ENCODE data around the gene SV2B. TPM values are rescaled to one million over a fixed set of nuclear protein-coding genes. Genes with fewer than 3 reads are reported as not detected.

Gene SV2B
- total RNA-seq, 3 donors from 2014 or later, result 0.41 to 4.2 (median 0.80) TPM

DNA sequence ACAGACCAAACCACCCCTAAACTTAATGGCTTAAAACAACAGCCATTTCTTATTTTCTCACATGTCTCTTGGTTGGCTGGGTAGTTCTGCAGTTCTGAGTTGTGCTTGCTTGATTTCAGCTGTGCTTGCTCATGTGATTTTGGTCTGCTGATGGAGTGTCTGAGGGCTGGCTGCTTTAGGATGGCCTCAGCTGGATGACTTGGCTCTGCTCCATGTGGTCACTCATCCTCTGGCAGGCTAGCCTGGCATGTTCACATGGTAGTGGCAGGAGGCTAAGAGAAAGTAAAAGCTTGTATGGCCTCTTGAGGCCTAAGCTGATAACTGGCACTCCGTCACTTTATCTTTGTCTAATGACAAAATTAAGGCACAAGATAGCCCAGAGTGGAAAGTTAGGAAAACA lies 4.1 kb downstream of the SV2B start:
- intact Hi-C loops (cut with DNase I, micrococcal nuclease), result no loop called here
- peaks cover 8% of the 10 kb centered on the region for H3K4me1 ChIP-seq (ENCODE audit: low read depth)
- TF ChIP-seq, protein P1, sequence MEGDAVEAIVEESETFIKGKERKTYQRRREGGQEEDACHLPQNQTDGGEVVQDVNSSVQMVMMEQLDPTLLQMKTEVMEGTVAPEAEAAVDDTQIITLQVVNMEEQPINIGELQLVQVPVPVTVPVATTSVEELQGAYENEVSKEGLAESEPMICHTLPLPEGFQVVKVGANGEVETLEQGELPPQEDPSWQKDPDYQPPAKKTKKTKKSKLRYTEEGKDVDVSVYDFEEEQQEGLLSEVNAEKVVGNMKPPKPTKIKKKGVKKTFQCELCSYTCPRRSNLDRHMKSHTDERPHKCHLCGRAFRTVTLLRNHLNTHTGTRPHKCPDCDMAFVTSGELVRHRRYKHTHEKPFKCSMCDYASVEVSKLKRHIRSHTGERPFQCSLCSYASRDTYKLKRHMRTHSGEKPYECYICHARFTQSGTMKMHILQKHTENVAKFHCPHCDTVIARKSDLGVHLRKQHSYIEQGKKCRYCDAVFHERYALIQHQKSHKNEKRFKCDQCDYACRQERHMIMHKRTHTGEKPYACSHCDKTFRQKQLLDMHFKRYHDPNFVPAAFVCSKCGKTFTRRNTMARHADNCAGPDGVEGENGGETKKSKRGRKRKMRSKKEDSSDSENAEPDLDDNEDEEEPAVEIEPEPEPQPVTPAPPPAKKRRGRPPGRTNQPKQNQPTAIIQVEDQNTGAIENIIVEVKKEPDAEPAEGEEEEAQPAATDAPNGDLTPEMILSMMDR (IDR thresholded peaks at IDR 0.05), result no peak
- no peak for DNase-seq
- H3K4me3 ChIP-seq, result no peak overlapping the region
- H3K36me3 ChIP-seq (ENCODE audit: low read depth), result no peaks in the 10 kb centered on the region
- ATAC-seq, result no peak
- H3K9me3 ChIP-seq, result no peaks in the 10 kb centered on the region

DNA sequence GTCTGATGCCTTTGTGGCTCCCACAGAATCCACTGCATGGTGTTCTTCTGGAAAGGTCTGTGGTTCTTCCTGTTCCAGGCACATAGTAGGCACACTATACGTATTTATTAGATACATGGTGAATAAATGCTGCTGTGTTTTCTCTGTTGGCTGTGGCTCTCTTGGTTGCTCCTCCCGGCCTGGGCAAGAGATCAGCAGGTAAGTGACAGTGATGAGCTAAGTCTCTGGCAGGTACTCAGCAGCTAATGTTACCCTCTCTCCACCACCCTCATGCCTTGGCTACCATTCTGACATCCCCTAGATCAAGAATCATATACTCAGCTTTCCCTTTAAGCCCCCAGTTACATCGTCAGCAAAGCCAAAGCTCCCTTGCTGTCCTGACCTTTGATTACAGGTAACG lies 8.4 kb downstream of the SV2B start:
- TF ChIP-seq, protein P1 (IDR thresholded peaks at IDR 0.05), result no peak
- Histone ChIP-seq H3K4me3 (no peak overlapping the region), H3K36me3 (ENCODE audit: low read depth) (no peaks in the 10 kb centered on the region), H3K9me3 (no peaks in the 10 kb centered on the region), H3K4me1 (ENCODE audit: low read depth) (no peaks in the 10 kb centered on the region)
- DNase-seq (no peak), ATAC-seq (no peak)
- intact Hi-C loops (cut with DNase I, micrococcal nuclease), result no loop called here

DNA sequence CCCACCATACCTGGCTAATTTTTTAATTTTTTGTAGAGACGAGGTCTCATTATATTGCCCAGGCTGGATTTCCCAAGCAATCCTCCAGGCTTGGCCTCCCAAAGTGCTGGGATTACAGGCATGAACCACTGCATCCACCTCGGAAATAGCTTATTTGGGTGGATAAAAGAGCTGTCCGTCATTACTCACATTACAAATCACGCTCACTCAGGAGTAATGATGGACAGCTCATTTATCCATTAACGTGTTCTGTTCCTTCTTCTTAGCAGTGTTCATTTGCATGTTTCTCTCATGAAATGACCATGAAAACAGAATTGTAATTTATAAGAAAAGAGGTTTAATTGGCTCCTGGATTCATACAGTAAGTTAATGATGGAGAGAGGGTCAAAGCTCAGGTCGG lies 9.8 kb downstream of the SV2B start:
- intact Hi-C loops (cut with DNase I, micrococcal nuclease), result no loop called here
- TF ChIP-seq, protein P1 (IDR thresholded peaks at IDR 0.05), result no peak
- DNase-seq (no peak), ATAC-seq (no peak)
- H3K9me3 ChIP-seq, result no peaks in the 10 kb centered on the region
- no peaks in the 10 kb centered on the region for H3K36me3 ChIP-seq (ENCODE audit: low read depth)
- H3K4me3 ChIP-seq, result no peak overlapping the region
- no peaks in the 10 kb centered on the region for H3K4me1 ChIP-seq (ENCODE audit: low read depth)

DNA sequence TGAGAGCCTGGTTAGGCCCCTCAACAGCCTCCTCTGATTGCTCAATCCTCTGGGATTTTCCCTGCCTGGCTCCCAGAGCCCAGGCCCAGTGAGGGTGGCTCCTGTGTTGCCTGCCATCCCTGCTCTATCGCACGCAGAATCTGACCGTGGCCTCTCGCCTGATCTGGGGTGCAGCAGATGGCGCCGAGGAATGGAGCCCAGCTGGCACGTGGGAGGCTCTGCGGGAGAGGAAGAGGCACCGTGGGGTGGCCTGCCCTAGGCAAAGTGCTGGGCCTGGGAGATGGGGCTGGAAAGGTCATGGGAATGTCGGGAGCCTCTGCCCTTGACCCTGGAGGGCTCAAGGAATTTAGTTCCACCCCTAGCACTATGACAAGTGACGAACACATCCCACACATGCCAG lies 10.3 kb downstream of the SV2B start:
- Histone ChIP-seq H3K9me3 (no peaks in the 10 kb centered on the region), H3K4me3 (no peak overlapping the region), H3K36me3 (ENCODE audit: low read depth) (no peaks in the 10 kb centered on the region), H3K4me1 (ENCODE audit: low read depth) (no peaks in the 10 kb centered on the region)
- intact Hi-C loops (cut with DNase I, micrococcal nuclease), result no loop called here
- TF ChIP-seq, protein P1 (IDR thresholded peaks at IDR 0.05), result no peak
- ATAC-seq (no peak), DNase-seq (no peak)

DNA sequence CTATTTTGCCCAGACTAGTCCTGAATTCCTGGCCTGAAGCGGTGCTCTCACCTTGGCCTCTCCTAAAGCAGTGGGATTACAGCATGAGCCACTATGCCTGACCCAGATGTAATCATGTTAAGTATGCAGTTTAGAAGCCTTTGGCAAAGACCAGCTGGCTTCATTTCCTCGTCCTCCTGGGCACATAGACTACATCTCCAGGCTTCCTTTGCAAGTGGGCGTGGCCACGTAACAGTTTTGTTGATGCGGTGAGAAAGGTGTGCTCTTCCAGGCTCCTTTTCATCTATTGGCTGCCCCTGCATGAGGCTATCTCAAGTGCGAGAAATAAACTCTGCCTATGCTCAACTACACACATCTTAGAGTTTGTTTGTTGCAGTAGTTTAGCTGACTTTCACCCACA lies 13.0 kb downstream of the SV2B start:
- H3K4me1 ChIP-seq (ENCODE audit: low read depth), result no peaks in the 10 kb centered on the region
- H3K36me3 ChIP-seq (ENCODE audit: low read depth), result no peaks in the 10 kb centered on the region
- no peak overlapping the region for H3K4me3 ChIP-seq
- TF ChIP-seq, protein P1 (IDR thresholded peaks at IDR 0.05), result no peak
- ATAC-seq, result no peak
- no peak for DNase-seq
- intact Hi-C loops (cut with DNase I, micrococcal nuclease), result no loop called here
- H3K9me3 ChIP-seq, result no peaks in the 10 kb centered on the region

DNA sequence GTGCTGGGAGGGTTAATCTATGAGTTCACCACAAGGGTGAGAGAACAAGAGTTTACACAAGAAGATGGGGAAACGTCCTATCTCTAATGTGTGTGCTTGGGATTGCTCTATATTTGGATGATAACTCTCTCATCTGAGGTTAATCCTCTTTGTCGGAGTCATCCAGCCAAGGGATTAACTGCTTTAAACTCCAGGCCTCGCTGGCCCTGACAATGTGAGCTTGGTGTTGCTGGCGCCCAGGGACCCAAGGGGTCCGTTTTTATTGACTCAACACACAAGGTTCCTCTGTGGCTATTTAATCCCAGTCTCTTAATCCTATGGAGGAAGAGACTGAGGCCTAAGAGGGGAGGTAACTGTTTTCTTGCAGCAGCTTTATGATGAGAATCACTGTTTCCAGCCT lies 14.2 kb downstream of the SV2B start:
- no peaks in the 10 kb centered on the region for H3K36me3 ChIP-seq (ENCODE audit: low read depth)
- DNase-seq (no peak), ATAC-seq (no peak)
- no peaks in the 10 kb centered on the region for H3K4me1 ChIP-seq (ENCODE audit: low read depth)
- H3K4me3 ChIP-seq, result no peak overlapping the region
- TF ChIP-seq, protein P1 (IDR thresholded peaks at IDR 0.05), result no peak
- H3K9me3 ChIP-seq, result no peaks in the 10 kb centered on the region
- intact Hi-C loops (cut with DNase I, micrococcal nuclease), result no loop called here

Measured in mucosa of descending colon (tissue), 3 donors.